Activated CD4-positive, alpha-beta T cell treated with anti-CD3 and anti-CD28 coated beads for 24 hours (primary cell): ENCODE measurements around the gene SEC24D.

Experiments used
- DNase-seq, 2 donors: peaks; one replicate each; pipeline ENCODE4 v3.0.0-alpha.2; 2020; ENCODE audit warnings: low read depth in 2 of 2

SEC24D gene

DNA sequence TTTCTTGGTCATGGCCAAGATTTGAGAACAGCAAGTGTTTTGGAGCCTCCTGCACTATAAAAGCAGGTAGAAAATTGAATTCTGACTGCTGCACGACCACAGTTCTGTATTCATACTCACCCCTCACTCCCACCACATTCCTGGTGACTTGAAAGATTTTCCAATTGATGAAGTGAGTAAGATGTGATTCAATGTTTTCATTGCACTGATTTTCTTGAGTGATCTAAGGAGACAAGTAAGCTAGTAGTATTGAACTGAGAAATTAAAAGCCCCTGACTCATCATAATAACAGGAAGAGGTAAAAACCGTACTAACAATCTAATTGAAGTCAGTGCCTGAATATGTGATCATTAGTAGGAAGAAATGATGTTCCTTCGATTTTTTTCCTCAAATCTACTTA lies 6.1 kb upstream of the SEC24D start:
- DNase-seq: no peak

GRCh38 chr4:118839221-118839927 lies 3.4 kb upstream of the SEC24D start:
- DNase-seq: no peak

DNA sequence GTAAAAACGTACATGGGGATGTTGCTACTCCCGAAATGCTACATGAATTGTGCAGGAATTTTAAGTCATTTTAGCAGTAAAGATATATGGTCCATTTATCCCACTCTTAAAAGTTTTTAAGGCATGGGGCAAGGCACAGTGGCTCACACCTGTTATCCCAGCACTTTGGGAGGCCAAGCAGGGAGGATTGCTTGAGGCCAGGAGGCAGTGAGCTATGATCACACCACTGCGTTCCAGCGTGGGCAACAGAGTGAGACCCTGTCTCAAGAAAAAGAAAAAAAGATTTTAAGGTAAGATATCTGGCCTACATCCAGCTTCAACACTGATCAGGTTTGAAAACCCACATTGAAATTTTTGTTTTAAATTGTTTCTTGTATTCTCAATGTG lies 1.2 kb upstream of the SEC24D start:
- no peak for DNase-seq

DNA sequence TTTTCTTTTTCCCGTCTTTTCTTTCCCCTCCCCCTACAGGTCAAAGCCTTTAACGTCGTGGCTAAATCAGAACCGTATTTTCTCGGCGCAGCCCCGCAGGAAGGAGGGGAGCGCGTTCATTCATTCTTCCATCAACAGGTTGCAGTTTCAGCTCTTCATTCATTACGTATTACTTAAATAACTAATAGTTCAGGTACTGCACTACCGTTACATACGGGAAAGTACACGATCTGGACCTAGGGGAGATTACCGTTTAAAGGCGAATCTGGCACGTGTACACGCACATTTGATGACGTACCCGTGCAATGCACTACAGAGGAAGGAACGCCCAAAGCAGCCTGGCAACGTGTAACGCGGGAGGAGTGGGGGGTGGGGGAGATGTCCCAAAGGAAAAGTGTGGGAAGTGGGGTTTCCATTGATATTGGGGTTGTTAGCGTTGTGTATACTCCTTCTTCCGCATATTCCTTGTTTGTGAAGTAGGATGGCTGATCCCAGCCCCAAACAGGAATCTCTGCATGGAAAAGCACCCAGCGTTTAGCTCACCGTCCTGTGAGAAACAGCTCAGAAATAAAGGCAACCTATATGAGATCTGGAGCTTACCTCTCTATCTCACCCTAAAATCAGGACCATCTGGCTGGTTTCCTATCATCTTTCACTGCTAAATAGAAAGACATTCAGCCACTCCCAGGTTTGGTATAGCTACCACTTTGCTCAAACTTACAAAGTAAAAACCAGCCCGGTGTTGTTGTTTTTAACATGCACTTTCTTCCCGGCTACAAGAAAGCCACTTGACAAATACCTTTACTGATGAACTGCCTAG lies 585 bp upstream of the SEC24D start:
- peak; percentile 31 to 43 for DNase-seq

- DNase-seq: peak; percentile 10 to 25
Measured at GRCh38 chr4:118834960-118835569, 861 bp downstream of the SEC24D start.

- DNase-seq: no peak
Measured at GRCh38 chr4:118834070-118834469, 1.9 kb downstream of the SEC24D start.

- no peak for DNase-seq
Measured at GRCh38 chr4:118833192-118833820, 2.6 kb downstream of the SEC24D start.

GRCh38 chr4:118829107-118829506 lies 6.8 kb downstream of the SEC24D start:
- DNase-seq: no peak

DNA sequence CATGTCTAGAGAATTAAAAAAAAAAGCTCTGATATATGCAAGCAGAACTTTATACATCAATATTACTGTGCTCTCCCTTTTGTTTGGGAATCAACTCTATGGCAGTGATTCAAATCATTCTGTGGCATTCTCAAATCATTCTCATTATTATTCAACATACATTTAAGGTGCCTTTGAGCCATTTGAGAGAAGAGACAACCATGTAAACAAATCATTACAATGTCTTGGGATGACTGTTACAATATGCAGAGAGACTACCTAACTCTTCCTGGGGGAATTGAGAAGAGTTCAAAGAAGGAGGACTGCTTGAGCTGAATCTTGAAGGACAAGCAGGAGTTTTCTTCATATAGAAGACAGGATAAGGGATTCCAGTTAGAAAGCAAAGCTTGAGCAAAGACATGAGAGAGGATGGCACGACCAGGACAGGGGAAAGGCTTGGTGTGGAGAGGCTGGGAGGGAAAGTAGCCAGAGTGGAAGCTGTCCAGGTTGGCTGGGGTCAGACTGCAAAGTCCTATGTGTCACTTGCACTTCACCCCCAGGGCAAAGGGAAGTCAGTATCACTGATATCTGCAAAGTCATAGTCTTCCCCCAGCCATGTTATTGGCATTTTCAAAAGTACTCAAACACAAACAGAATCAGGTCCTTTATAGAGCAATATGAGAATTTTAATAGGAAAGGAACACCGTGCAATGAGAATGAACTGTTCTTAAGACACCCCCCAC lies 9.0 kb downstream of the SEC24D start:
- no peak for DNase-seq

DNA sequence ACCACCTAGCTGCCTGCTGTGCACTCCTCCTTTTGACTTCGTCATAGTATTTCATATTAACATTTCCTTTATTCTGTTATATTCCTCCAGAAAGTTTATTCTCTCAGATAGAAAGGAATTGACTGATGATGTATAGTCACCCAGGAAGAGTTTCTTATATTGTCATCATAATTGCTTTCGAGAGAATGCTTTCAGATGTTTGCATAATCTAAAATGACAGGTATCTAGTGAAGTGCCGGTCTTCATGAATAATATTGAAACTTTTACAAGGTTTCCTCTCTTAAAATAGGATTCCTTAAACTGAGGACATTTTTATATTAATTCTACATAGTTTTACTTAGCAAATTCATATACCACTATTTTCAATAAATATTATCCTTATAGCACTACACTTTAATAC lies 10.1 kb downstream of the SEC24D start:
- no peak for DNase-seq

DNA sequence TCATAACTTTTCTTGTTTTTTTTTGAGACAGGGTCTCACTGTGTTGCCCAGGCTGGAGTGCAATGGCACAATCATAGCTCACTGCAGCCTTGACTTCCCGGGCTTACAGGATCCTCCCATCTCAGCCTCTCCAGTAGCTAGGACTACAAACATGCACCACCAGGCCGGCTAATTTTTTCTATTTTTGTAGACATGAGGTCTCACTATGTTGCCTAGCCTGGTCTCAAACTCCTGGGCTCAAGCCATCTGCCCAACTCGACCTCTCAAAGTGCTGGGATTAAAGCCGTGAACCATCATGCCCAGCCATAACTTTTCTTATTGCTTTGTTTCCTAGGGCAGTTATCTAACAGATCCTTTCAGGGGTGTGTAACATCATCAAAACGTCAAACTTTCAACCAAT lies 11.8 kb downstream of the SEC24D start:
- DNase-seq: no peak

DNA sequence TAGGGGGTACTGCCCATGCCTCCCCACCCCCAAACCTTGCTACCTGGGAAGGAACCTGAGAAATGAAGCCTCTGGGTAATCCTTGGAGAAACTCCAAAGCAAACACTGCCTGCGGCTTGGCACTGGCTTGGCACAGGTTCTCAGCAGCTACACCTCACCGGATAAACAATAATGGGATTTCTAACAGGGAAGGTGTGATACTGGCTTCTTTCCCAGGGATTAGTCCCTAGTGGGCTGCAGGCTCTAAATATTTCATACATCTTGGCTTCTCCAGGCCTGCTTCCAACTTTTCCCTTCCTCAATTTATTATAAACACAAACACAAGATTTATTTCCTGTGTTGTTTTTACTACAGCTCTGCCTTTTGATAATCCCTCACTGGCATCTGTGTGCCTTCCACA lies 12.5 kb downstream of the SEC24D start:
- DNase-seq: no peak

GRCh38 chr4:118821590-118822293 lies 14.2 kb downstream of the SEC24D start:
- no peak for DNase-seq

DNA sequence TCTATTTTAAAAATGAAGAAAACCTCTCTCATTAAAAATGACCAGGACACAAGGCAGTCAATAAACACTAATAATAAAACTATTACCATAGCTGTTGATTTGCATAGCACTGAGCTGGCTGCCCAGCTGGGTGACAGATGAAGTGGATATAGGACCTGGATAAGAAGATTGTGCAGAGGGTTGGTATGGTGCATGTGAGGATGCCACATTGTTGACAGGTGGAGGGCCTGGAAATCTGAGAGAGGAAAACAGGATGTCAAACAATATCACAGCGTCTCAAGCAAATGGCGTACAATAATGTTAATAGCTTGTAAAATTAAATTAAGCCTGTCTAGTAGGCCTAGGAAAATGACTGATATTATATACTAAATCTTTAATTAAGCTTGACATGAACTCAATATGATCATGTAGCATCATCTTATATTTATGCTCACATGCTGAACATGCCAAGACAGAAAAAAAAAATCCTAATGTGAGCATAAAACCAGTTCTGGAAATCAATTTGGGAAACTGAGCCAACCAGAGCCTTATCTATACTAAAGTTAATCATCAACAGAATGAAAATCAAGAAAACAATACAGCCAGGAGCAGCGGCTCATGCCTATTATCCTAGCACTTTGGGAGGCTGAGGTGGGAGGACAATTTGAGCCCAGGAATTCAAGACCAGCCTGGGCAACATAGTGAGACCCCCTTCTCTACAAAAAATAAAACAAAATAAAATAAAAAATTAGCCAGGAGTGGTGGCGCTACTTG lies 18.6 kb downstream of the SEC24D start:
- no peak for DNase-seq

DNA sequence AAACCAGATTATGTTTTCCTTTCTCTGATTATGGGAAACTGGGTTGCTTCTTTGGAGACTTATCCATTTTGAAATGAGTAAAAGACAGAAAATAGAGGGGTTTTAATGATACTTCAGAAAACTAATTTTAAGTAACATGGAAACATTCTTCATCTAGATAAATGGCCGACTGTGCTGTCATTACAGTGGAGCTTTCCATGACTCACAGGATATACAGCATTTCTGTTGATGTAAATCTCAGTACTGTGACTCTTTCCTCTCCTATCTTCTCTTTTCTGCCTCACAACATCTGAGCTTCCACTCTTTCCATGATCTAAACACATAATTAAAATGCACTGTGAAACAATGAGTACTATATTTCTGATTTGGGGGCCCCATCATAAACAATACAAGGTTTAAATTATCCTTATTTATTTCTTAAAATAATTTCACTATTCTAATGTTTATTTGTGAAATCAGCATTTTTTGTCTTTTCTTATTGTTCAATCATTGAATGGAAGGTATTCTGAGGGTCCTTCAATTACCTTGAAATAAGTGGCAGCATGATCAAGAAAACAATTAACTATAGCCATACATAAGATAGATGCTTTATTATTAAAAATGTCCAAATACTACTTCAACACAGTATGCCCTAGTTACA lies 19.3 kb downstream of the SEC24D start:
- DNase-seq: no peak

DNA sequence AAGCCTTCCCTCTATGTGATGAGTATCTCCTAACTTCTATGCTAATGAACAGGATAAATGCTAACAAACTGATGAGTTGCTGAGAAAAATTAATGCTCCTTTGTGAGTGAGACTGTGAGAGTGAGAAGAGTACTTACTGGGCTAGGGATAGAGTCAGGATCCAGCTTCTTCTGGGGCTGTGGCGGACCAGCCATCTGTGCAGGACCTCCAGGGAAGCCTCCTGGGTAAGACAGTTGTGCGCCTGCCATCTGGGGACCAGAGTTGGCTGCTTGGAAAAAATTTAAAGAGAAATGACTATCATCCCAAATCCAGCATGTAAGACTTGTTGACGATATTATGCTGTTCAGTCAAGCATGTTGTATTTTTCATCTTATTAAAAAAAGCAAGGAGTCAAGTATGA lies 21.0 kb downstream of the SEC24D start:
- no peak for DNase-seq

DNA sequence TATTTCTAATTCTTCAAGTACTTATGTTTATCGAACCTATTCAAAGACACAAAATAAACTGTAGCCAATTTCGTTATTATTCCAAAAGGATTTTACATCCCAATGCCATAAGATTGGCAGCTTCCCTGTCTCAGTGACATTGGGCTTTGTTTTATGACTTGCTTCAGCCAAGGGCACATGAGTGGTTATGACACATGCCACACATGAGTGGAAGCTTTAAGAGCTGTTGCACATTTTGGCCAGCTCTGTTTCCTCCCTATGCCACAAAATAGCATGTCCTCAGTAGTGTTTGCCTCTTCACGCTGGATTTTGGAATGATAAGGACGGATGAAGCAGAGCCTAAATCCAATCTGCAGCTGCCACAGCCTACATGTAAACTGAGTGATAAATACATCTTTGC lies 21.9 kb downstream of the SEC24D start:
- DNase-seq: no peak

GRCh38 chr4:118813561-118813960 lies 22.4 kb downstream of the SEC24D start:
- no peak for DNase-seq

DNA sequence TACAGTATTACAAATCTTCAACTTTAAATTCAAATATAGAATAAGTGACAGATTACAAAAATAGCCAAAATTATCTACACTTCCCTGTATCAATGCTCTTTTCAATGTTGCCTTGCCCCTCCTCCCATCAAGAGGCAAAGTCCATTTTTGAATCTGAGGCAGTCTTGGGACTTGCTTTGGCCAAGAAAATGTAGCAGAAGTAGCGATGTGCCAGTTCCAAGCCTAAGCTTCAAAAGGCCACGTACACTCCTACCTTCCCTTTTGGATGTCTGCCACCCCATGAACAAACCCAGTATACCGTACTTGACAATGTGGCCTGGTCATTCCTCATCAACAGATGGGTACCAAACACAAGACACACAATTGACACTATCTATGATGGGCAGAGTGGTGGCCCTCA lies 24.1 kb downstream of the SEC24D start:
- DNase-seq: no peak
